Upper lobe of right lung (tissue), 1 donor: ENCODE data around the gene CPNE8. TPM values are rescaled to one million over a fixed set of nuclear protein-coding genes. Genes with fewer than 3 reads are reported as not detected.

ENCODE experiments used
- ATAC-seq: fragments of 200-7000 bp; cut with Tn5 transposase; one replicate; pipeline ENCODE4 v1.9.1; 2020; ENCODE audit warnings: mild to moderate bottlenecking, moderate library complexity
- DNase-seq: peaks from one replicate; pipeline ENCODE4 v3.0.0-alpha.2; 2020
- H3K27ac ChIP-seq: fragments of 200-600 bp; one replicate; pipeline ENCODE4 v1.8.0; 2022
- H3K27me3 ChIP-seq: fragments of 200-600 bp; one replicate; pipeline ENCODE4 v1.8.0; 2022; ENCODE audit warnings: mild to moderate bottlenecking
- H3K36me3 ChIP-seq: fragments of 200-600 bp; one replicate; pipeline ENCODE4 v1.8.0; 2022
- H3K4me1 ChIP-seq: fragments of 200-600 bp; one replicate; pipeline ENCODE4 v1.8.0; 2022
- H3K4me3 ChIP-seq: fragments of 200-600 bp; one replicate; pipeline ENCODE4 v1.8.0; 2022; ENCODE audit warnings: mild to moderate bottlenecking
- H3K9me3 ChIP-seq: fragments of 200-600 bp; one replicate; pipeline ENCODE4 v1.8.0; 2022
- intact Hi-C: fragments of 100-400 bp; cut with DNase I; formaldehyde crosslinking; loops from one replicate; pipeline ENCODE4 v1.11.0; 2022
- total RNA-seq: library from RNA; stranded (reverse); fragmentation: NEBNext Ultra II Directional; extraction: Animal tissue kit (Norgen Biotek cat#: 25700); gene quantifications from one replicate; pipeline ENCODE4 v1.2.1, GENCODE V29; 2021
- TF ChIP-seq, protein P1 (sequence below): fragments of 200-600 bp; IDR thresholded peaks from one replicate; pipeline ENCODE4 v1.8.0; 2022; ENCODE audit warnings: antibody characterized with exemption
- donor health status: DM: no; HTN: yes; CAD: no; lungs with severe emphysema.

Gene CPNE8
- total RNA-seq, 1 donor from 2014 or later: 32.1 TPM

GRCh38 chr12:38628288-38628687 lies 277.1 kb downstream of the CPNE8 start:
- TF ChIP-seq, protein P1, sequence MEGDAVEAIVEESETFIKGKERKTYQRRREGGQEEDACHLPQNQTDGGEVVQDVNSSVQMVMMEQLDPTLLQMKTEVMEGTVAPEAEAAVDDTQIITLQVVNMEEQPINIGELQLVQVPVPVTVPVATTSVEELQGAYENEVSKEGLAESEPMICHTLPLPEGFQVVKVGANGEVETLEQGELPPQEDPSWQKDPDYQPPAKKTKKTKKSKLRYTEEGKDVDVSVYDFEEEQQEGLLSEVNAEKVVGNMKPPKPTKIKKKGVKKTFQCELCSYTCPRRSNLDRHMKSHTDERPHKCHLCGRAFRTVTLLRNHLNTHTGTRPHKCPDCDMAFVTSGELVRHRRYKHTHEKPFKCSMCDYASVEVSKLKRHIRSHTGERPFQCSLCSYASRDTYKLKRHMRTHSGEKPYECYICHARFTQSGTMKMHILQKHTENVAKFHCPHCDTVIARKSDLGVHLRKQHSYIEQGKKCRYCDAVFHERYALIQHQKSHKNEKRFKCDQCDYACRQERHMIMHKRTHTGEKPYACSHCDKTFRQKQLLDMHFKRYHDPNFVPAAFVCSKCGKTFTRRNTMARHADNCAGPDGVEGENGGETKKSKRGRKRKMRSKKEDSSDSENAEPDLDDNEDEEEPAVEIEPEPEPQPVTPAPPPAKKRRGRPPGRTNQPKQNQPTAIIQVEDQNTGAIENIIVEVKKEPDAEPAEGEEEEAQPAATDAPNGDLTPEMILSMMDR: no peak
- no peaks in the 10 kb centered on the region for H3K27me3 ChIP-seq
- H3K4me3 ChIP-seq: no peak overlapping the region
- H3K36me3 ChIP-seq: no peaks in the 10 kb centered on the region
- intact Hi-C loops: no loop called here
- H3K4me1 ChIP-seq: no peaks in the 10 kb centered on the region
- no peak overlapping the region for H3K27ac ChIP-seq
- no peaks in the 10 kb centered on the region for H3K9me3 ChIP-seq
- DNase-seq: no peak
- no peak for ATAC-seq

- ATAC-seq (no peak), DNase-seq (no peak)
- H3K27me3 ChIP-seq: no peaks in the 10 kb centered on the region
- TF ChIP-seq, protein P1: no peak
- intact Hi-C loops: no loop called here
- no peaks in the 10 kb centered on the region for H3K4me1 ChIP-seq
- H3K27ac ChIP-seq: no peak overlapping the region
- no peaks in the 10 kb centered on the region for H3K9me3 ChIP-seq
- no peaks in the 10 kb centered on the region for H3K36me3 ChIP-seq
- no peak overlapping the region for H3K4me3 ChIP-seq
Observed at GRCh38 chr12:38625306-38625705, 280.1 kb downstream of the CPNE8 start.

DNA sequence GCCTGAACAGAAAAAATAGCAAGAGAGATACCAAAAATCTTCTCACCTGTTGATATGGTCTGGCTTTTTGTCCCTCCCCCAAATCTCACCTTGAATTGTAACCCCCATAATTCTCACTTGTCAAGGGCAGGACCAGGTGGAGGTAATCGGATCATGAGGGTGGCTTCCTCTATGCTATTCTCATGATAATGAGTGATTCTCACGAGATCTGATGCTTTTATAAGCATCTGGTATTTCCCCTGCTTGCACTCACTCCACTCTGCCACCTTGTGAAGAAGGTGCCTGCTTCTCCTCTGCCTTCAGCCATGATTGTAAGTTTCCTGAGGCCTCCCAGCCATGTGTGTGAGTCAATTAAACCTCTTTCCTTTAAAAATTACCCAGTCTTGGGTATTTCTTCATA lies 291.2 kb downstream of the CPNE8 start:
- intact Hi-C loops: no loop called here
- TF ChIP-seq, protein P1: no peak
- Histone ChIP-seq H3K27me3 (no peaks in the 10 kb centered on the region), H3K9me3 (no peaks in the 10 kb centered on the region), H3K4me1 (no peaks in the 10 kb centered on the region), H3K27ac (no peak overlapping the region), H3K36me3 (no peaks in the 10 kb centered on the region), H3K4me3 (no peak overlapping the region)
- ATAC-seq: no peak
- no peak for DNase-seq

DNA sequence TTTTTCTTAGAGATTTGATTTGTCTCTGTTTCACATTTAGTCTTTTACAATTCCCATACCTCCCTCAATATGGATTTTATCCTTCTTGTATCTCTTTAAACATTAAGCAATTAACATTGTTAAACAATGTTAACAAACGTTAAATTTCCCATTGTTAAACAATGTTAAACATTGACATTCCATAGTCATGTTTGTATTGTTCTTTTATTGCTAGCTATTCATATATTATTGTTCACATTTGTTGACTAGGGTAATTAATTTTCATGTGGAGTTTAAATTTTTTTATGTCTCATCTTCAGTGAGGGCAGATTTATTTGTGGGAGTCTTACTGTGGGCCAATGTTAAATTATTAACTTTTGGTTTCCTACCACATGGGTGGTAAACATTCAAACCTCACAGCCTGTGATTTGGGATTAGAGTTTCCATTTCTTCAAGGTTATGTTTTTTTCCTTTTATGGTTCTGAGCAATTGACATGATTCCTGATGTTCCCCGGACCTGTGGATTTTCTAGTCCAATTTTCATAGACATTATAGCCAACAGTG lies 294.5 kb downstream of the CPNE8 start:
- TF ChIP-seq, protein P1: no peak
- H3K4me1 ChIP-seq: no peaks in the 10 kb centered on the region
- no peaks in the 10 kb centered on the region for H3K27me3 ChIP-seq
- DNase-seq (no peak), ATAC-seq (no peak)
- no peaks in the 10 kb centered on the region for H3K9me3 ChIP-seq
- intact Hi-C loops: no loop called here
- H3K27ac ChIP-seq: no peak overlapping the region
- no peak overlapping the region for H3K4me3 ChIP-seq
- H3K36me3 ChIP-seq: no peaks in the 10 kb centered on the region

DNA sequence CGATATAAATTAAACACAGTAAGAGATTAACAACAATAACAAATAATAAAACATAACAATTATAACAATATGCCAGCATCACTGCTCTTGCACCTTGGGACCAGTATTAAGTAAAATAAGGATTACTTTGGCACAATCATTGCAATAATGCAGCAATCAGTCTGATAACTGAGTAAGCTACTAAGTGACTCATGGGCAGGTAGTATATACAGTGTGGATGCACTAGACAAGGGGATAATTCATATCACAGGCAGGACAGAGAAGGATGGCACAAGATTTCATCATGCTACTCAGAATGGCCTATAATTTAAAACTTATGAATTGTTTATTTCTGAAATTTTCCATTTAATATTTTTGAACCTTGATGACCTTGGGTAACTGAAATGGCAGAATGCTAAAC lies 298.1 kb downstream of the CPNE8 start:
- Histone ChIP-seq H3K4me1 (no peaks in the 10 kb centered on the region), H3K4me3 (no peak overlapping the region), H3K27ac (no peak overlapping the region), H3K9me3 (no peaks in the 10 kb centered on the region), H3K36me3 (no peaks in the 10 kb centered on the region), H3K27me3 (no peaks in the 10 kb centered on the region)
- ATAC-seq (no peak), DNase-seq (no peak)
- TF ChIP-seq, protein P1: no peak
- intact Hi-C loops: no loop called here
